Activated CD8-positive, alpha-beta memory T cell treated with anti-CD3 and anti-CD28 coated beads for 48 hours (primary cell): Measurements from ENCODE around the gene RNU1-1.
"Not testable (repeated sequence)": the region's sequence is repeated elsewhere in the genome, so short reads cannot be mapped to it uniquely, and the experiment has no call there.

Experiments
- DNase-seq, 3 experiments: peaks; one replicate each; pipeline ENCODE4 v3.0.0-alpha.2; 2020; ENCODE audit warnings: low read depth in 2 of 3, low spot score in 2 of 3

Gene RNU1-1

GRCh38 chr1:16498047-16498446 lies 16.0 kb downstream of the RNU1-1 start:
- DNase-seq = not testable (repeated sequence)

- DNase-seq = not testable (repeated sequence)
Observed at GRCh38 chr1:16497474-16497904, 16.6 kb downstream of the RNU1-1 start.

GRCh38 chr1:16493731-16494130 lies 20.4 kb downstream of the RNU1-1 start:
- DNase-seq = not testable (repeated sequence)

GRCh38 chr1:16492937-16493336 lies 21.1 kb downstream of the RNU1-1 start:
- not testable (repeated sequence) for DNase-seq

DNA sequence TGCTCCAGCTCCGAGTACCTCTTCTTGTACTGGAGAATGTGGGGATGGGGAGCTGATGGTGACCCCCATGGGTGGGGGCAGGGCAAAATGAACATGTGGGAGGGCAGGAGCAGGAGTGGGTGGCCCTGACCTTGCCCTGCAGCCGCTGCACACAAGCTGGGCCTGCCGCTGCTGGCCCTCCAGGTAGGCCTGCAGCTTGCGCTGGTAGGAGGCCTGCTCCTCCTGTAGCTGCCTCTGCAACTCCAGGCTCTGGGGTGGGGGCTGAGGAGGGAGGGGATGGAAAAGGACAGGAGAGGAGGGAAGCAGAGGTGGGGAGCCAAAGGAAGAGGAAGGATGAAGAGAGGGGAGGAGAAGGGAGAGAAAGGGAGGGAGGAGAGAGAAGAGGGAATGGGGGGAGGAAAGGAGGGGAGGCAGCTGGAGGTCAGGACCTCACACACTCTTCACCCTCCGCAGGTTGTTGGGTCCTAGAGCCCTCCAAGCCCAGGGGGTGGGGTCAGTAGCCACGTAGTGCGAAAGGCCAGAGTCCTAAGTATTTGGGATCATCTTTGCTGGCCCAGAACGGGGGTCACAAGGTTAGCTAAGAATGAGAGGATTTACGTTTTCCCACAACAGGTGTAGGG lies 22.9 kb downstream of the RNU1-1 start:
- DNase-seq = no peak

DNA sequence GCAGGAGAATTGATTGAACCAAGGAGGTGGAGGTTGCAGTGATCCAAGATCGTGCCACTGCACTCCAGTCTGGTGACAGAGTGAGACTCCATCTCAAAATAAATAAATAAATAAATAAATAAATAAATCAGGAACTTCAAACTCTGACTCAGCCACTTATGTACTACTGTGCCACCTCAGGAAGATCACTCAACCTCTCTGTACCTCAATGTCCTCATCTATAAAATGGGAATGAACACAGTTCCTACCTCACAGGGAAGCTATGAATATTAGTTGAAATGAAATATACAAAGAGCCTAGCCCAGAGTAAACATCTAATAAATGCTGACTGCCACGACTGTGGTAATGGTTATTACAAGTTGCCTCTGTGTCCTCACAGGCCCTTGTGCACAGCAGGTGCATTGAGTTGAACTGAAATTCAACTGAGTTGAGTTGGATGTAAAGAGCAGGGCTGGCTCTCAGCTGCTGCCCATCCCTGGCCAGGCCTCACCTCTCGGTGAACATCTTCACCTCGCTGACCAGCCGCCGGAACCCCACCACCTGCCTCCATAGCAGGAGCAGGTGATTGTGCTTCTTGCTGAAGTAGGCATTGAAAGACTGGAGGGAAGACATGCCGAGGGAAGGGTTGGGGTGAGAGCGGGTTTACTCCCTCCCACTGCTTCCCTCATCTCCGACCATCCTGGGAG lies 24.7 kb downstream of the RNU1-1 start:
- not testable (repeated sequence) for DNase-seq

DNA sequence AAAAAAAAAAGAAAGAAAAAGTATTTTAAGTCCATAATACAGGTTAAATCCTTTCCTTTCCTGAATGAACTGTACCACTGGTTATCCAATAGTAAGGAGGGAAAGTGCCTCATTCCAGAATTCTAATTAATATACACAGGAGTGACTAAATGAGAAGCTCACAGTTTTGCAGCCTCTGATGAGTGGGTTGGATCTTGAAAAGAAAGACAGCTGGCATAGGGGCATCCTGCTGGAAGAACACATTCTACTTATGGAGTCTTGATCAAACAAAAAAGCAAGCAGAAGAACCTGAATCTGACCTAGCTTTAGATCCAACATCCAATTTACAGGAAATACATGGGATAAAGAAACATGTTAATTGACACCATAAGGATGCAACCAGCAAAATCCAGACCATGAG lies 27.1 kb downstream of the RNU1-1 start:
- DNase-seq = not testable (repeated sequence)

GRCh38 chr1:16486316-16486715 lies 27.8 kb downstream of the RNU1-1 start:
- not testable (repeated sequence) for DNase-seq

GRCh38 chr1:16484931-16485330 lies 29.2 kb downstream of the RNU1-1 start:
- DNase-seq = no peak

DNA sequence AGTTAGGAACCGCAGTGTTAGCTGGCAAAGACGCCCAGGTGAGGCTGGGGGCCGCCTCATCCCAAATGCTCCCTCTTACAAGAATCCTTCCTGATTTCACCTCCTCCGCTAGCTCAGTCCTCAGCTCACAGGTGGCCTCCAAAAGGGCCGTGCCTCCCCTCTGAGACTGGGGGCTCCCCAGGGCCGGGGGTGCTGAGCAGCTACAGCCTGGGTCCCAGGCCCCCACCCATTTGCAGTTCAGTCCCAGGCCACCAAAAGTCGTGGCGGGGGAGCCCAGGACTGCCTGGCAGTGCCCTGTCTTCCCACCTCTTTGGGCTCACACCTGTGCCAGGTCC lies 29.6 kb downstream of the RNU1-1 start:
- DNase-seq = no peak

GRCh38 chr1:16483639-16484500 lies 30.2 kb downstream of the RNU1-1 start:
- DNase-seq = not testable (repeated sequence)

- DNase-seq = not testable (repeated sequence)
Observed at GRCh38 chr1:16483146-16483545, 30.9 kb downstream of the RNU1-1 start.

- DNase-seq = no peak
Observed at GRCh38 chr1:16478091-16478490, 36.0 kb downstream of the RNU1-1 start.

- DNase-seq = not testable (repeated sequence)
Observed at GRCh38 chr1:16475771-16476770, 38.0 kb downstream of the RNU1-1 start.

DNA sequence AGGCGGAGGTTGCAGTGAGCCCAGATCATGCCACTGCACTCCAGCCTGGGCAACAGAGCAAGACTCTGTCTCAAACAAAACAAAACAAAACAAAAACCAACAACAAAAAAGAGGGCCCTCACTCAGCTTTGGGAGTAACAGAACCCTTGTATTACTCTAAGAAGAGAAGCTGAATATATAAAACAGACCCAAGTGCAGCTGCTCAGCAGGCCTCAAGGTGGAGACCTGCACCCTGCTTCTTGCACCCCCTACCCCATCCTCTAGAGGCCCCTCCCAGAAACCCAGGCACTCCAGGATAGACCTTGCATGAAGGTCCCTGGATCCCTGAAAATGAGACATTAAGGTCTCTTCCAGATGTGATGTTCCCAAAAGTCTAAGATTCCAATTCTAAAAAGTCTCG lies 39.2 kb downstream of the RNU1-1 start:
- DNase-seq = not testable (repeated sequence)

GRCh38 chr1:16474166-16474800 lies 39.8 kb downstream of the RNU1-1 start:
- no peak for DNase-seq

- DNase-seq = no peak
Observed at GRCh38 chr1:16468558-16468957, 45.5 kb downstream of the RNU1-1 start.

DNA sequence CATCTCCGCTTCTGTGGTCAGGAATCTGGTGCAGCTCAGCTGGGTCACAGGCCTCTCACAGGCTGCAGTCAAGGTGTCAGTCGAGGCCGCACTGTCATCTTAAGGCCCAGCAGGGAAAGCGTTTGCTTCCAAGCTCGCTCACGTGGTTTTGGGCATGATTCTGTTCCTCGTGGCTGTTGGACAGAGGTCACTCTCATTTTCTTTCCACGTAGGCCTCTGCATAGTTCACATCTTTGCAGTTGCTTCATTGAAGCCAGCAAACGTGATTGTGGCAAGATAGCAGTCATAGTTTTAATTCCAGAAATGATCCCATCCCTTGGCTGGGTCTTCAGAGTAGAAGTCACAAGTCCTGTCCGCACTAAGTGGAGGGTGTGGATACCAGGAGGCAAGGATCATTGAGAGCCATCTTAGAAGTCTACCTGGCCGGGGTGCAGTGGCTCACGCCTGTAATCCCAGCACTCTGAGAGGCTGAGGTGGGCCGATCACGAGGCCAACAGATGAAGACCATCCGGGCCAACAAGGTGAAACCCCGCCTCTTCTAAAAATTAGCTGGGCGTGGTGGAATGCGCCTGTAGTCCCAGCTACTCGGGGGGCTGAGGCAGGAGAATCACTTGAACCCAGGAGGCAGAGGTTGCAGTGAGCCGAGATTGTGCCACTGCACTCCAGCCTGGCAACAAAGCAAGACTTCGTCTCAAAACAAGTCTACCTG lies 49.0 kb downstream of the RNU1-1 start:
- no peak for DNase-seq
